GM21447 (cell line): ENCODE data around the gene GPHB5.
"Not testable (repeated sequence)": the region's sequence is repeated elsewhere in the genome, so short reads cannot be mapped to it uniquely, and the experiment has no call there.

ENCODE experiments used
- ATAC-seq: cut with Tn5 transposase; IDR thresholded peaks from one replicate; pipeline ENCODE4 v1.9.1; 2021; ENCODE audit not compliant: unreplicated experiment

Gene GPHB5

GRCh38 chr14:63296060-63296563 is 22.6 kb downstream of the GPHB5 start:
- no peak for ATAC-seq

- no peak for ATAC-seq
Observed at GRCh38 chr14:63295231-63295685, 23.5 kb downstream of the GPHB5 start.

DNA sequence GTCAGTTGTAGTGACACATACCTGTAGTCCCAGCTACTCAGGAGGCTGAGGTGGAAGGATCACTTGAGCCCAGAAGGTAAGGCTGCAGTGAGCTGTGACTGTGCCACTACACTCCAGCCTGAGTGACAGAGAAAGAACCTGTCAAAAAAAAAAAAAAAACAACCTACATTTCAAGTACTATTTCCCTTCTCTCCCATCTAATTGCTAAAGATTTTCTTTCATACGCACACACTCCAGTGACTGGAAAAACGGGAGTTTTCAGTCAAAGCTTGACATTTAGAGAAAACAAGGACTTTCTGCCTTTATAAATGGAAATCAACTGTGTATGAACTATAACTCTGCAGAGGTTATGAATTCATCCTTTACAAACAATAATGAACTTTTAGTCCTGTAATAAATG is 25.9 kb downstream of the GPHB5 start:
- ATAC-seq, result no peak

GRCh38 chr14:63290741-63291430 is 27.8 kb downstream of the GPHB5 start:
- ATAC-seq, result no peak

GRCh38 chr14:63288853-63289252 is 29.9 kb downstream of the GPHB5 start:
- no peak for ATAC-seq

- ATAC-seq, result no peak
Observed at GRCh38 chr14:63287666-63288483, 30.9 kb downstream of the GPHB5 start.

DNA sequence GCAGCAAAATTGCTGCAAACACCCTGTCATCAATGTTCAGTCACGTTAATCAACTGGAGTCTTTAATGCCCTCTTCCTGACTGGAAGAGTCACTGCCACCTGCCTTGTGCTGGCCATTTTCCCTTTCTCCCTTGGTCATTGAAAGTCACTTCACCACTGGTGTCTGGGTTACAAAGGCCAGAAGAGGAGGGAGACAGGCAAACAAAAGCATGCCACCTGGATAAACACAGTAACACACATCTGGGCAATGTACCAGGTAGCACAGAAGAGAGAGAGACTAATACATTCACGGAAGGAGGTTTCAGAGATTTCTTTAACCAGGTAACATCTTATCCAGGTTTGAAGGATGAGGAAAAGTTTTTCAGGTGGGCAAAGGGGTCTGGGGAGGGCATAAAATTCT is 32.7 kb downstream of the GPHB5 start:
- no peak for ATAC-seq

DNA sequence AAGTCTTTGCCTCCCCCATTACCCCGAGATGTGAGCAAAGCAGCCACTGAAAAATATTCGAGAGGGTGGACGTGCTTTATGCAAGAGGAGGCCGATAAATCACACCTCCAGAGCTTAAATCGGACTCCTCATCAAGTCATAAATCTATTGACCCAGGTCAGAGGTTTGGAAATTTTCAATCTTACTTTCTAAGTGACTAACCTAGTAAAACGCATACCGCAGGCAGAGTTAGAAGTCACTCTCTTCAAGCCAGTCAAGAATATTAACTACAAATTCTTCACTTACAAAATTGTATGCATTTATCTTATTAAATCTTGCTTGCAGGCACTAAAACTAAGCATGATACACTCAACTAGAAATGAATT is 34.9 kb downstream of the GPHB5 start:
- ATAC-seq, result no peak

DNA sequence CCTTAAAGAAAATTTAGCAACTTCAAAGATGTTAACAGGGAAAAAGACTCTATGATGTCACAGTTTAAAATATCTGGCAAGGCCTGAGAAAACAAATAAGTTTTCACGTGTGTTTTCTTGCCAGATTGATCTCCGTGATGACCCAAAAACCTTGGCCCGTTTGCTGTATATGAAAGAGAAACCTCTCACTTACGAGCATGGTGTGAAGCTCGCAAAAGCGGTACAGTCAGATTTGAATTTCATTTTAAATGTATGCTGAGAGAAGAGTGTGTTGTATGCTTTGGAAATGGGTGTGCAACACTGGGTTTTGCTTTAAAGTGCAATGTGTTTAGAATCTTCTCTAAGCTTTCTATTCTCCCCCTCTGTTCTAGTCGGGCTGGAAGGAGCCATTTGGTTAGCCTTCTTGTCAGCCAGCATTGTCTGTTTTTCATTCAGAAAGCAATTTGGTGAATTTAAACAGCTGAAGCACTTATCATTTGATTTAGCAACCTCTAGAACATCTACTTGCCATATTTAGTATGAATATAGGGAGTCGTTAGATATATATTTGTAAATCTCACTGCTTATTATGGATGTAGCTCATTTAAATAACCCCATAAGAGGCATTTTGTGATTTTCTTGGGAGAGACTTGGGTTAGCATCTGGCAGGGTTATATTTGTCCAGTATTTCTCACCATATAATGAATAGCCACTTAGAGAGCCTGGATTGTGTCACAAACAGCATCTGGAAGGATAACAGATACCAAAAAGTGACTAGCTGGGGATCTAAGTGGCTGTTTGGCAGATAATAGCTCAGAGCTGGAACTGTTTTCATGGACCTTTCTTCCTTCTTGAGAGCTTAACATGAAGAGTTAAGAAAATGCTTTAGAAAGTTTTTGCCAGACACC is 35.5 kb downstream of the GPHB5 start:
- ATAC-seq, result no peak

- ATAC-seq, result not testable (repeated sequence)
Observed at GRCh38 chr14:63279933-63280332, 38.8 kb downstream of the GPHB5 start.

DNA sequence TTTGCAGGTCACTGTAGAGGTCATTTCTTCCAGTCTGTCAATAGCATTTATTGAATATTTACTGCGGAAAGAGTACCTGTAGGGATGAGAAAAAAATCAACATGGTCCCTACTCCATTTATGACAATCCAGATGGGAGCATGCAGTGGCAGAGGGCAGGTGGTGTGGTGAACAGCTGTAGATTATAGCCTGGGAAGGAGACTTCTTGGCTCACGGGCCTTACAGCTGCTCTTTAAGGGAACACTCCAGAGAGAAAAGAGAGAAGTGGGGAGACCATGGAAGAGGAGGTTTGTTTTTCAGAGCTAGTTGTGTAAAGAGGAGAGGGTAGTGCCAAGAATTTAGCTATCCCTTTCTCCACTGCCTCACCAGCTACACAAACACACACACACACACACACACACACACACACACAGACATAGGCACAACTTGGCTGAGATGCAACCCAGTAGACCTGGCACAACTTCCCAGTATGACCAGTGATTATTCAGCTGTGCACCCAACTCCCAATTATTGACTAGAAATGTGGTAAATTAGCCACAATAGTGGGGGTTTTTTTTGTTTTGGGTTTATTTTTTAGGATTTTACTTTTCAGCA is 41.0 kb downstream of the GPHB5 start:
- ATAC-seq, result no peak

- no peak for ATAC-seq
Observed at GRCh38 chr14:63276492-63277342, 42.0 kb downstream of the GPHB5 start.

GRCh38 chr14:63276016-63276415 is 42.7 kb downstream of the GPHB5 start:
- no peak for ATAC-seq

DNA sequence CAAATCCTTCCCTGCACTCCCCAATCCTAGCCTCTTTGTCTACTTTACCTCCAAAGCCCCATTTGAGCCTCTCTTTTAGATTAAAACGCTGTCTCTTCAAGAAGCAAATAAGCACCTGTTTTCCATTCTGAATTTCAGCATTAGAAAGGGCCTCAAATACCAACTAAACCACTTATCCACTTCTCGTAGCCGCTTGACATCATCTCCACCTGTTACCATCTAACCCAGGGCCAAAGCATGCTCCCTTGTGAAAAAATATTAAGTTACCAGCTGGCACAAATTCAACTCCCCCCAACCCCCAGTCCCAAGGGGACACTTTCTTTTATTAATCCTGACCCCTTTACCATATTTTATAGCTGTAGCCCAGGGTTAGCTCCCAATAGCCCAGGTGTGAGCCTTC is 43.1 kb downstream of the GPHB5 start:
- no peak for ATAC-seq

- ATAC-seq, result no peak
Observed at GRCh38 chr14:63273717-63274655, 44.7 kb downstream of the GPHB5 start.

- no peak for ATAC-seq
Observed at GRCh38 chr14:63273129-63273528, 45.6 kb downstream of the GPHB5 start.

- ATAC-seq, result no peak
Observed at GRCh38 chr14:63269561-63270225, 49.0 kb downstream of the GPHB5 start.

- no peak for ATAC-seq
Observed at GRCh38 chr14:63268771-63269170, 50.0 kb downstream of the GPHB5 start.
